Right ventricle myocardium inferior (tissue), 1 donor: ENCODE measurements around the gene SLC22A8. TPM values are rescaled to one million over a fixed set of nuclear protein-coding genes. Genes with fewer than 3 reads are reported as not detected.
"Not testable (repeated sequence)": the region's sequence is repeated elsewhere in the genome, so short reads cannot be mapped to it uniquely, and the experiment has no call there.

ENCODE experiments used
- ATAC-seq: fragments of 200-7000 bp; cut with Tn5 transposase; one replicate; pipeline ENCODE4 v1.9.1; 2020; ENCODE audit warnings: mild to moderate bottlenecking, moderate library complexity
- DNase-seq: peaks from one replicate; pipeline ENCODE4 v3.0.0; 2021; ENCODE audit errors: missing footprints
- intact Hi-C: fragments of 100-400 bp; cut with DNase I; formaldehyde crosslinking; loops from one replicate; pipeline ENCODE4 v1.11.0; 2022
- total RNA-seq: library from RNA; stranded (reverse); fragmentation: NEBNext Ultra II Directional; extraction: Animal tissue kit (Norgen Biotek cat#: 25700); gene quantifications from one replicate; pipeline ENCODE4 v1.2.1, GENCODE V29; 2021
- donor health status: DM: no; HTN: yes; CAD: no; lungs with severe emphysema.

The SLC22A8 gene
- total RNA-seq, 1 donor from 2014 or later: not detected

DNA sequence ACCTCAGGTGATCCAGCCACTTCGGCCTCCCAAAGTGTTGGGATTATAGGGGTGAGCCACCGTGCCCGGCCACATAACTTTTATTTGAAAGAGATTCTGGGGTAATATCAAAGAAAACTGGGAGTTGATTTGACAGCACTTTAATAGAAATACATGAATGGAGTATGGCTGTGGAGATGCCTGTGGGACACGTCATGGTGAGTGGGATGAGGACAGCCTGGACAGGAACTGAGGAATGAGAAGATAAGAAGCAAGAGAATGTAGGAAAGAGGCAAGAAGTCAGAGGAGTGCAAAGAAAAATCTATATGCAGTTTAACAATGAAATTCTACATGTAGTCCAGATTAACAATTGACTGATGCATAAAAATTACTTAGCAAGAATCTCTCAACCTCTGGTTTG is 61.8 kb downstream of the SLC22A8 start:
- DNase-seq: no peak
- ATAC-seq: no peak
- intact Hi-C loops: no loop called here

DNA sequence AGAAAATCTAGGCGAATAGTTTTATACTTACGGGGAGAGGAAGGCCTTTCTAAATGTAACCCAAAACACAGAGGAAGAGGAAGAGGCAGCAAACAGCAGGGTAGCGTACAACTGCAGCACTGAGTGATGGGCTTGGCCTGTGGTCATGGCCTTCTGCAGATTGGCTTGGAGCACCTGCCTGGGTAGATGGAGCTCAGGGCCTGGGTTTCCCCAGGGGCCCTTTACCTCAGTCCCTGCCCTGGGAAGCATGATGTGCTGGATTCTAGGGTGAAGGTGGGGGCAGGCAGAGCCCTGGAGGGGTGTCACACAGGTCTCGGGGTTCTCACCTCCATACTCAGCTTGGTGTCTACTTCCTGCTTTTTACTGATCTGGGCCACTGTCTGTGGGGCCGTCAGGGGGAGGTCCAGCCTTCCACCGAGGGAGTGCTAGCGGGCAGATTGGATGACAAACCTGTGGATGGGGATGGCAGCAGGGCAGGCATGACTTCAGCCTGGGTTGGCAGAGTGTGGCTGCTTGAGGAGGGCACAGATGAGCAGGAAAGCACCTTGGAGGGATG is 66.8 kb downstream of the SLC22A8 start:
- ATAC-seq: no peak
- intact Hi-C loops: no loop called here
- no peak for DNase-seq

DNA sequence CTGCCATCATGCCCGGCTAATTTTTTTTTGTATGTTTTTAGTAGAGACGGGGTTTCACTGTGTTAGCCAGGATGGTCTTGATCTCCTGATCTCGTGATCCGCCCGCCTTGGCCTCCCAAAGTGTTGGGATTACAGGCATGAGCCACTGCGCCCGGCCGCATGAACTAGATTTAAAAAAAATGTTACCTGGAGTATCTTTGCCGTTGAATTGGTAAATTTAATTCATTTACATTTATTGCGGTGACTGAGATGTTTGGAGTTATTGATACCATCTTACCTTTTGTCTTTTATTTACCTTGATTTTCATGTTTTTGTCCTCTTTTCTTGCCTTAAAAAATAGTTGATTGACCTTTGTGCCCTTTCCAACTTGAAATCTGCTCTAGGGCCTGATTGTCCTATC is 70.1 kb downstream of the SLC22A8 start:
- DNase-seq, intact Hi-C loops, ATAC-seq: not testable (repeated sequence)

Other genes with a start within 250 kb of the SLC22A8 start
- 8.2 TPM for gene TAF6L, start 244.4 kb downstream of the SLC22A8 start, total RNA-seq
- 21.6 TPM for gene TMEM179B, start 228.4 kb downstream of the SLC22A8 start, total RNA-seq
- 18.0 TPM for gene TMEM223, start 223.8 kb downstream of the SLC22A8 start, total RNA-seq
- gene NXF1, start 210.4 kb downstream of the SLC22A8 start, total RNA-seq: 42.7 TPM
- gene STX5, start 183.8 kb downstream of the SLC22A8 start, total RNA-seq: 18.5 TPM
- not detected for gene TEX54, start 183.0 kb downstream of the SLC22A8 start, total RNA-seq
- gene WDR74, start 176.3 kb downstream of the SLC22A8 start, total RNA-seq: 25.4 TPM
- gene SLC3A2, start 134.9 kb downstream of the SLC22A8 start, total RNA-seq: 39.7 TPM
- gene CHRM1, start 94.5 kb downstream of the SLC22A8 start, total RNA-seq: not detected
- not detected for gene SLC22A6, start 30.9 kb downstream of the SLC22A8 start, total RNA-seq
- gene SLC22A24, start 128.4 kb upstream of the SLC22A8 start, total RNA-seq: not detected
- gene SLC22A25, start 227.8 kb upstream of the SLC22A8 start, total RNA-seq: not detected